ENCODE data around the gene ERP44. TPM values are rescaled to one million over a fixed set of nuclear protein-coding genes. Genes with fewer than 3 reads are reported as not detected.
"Not testable (repeated sequence)": the region's sequence is repeated elsewhere in the genome, so short reads cannot be mapped to it uniquely, and the experiment has no call there.

The ERP44 gene
- total RNA-seq = 10 to 100 TPM; 24.7 to 32.2 TPM
- polyA plus RNA-seq (ENCODE audit: insufficient read length in 6 of 6) = 10 to 100 TPM; 29.3 to 37.3 (median 31.5) TPM
- long read RNA-seq, donor 1, full-length matches to known transcripts = 41 of 41 reads
- long read RNA-seq, donor 1, partial matches to known transcripts = 0 of 41 reads
- long read RNA-seq, donor 1, other reads (novel, unspliced or antisense) = 0 of 41 reads
- long read RNA-seq, donor 2, full-length matches to known transcripts = 21 of 64 reads
- long read RNA-seq, donor 2, partial matches to known transcripts = 43 of 64 reads
- long read RNA-seq, donor 2, other reads (novel, unspliced or antisense) = 0 of 64 reads
- long read RNA-seq, donor 3, full-length matches to known transcripts = 29 of 29 reads
- long read RNA-seq, donor 3, partial matches to known transcripts = 0 of 29 reads
- long read RNA-seq, donor 3, other reads (novel, unspliced or antisense) = 0 of 29 reads
- long read RNA-seq, donor 4, full-length matches to known transcripts = 60 of 68 reads
- long read RNA-seq, donor 4, partial matches to known transcripts = 6 of 68 reads
- long read RNA-seq, donor 4, other reads (novel, unspliced or antisense) = 2 of 68 reads
- long read RNA-seq, donor 5, full-length matches to known transcripts = 28 of 36 reads
- long read RNA-seq, donor 5, partial matches to known transcripts = 8 of 36 reads
- long read RNA-seq, donor 5, other reads (novel, unspliced or antisense) = 0 of 36 reads
- long read RNA-seq, donor 6, full-length matches to known transcripts = 30 of 30 reads
- long read RNA-seq, donor 6, partial matches to known transcripts = 0 of 30 reads
- long read RNA-seq, donor 6, other reads (novel, unspliced or antisense) = 0 of 30 reads
- long read RNA-seq, donor 7, full-length matches to known transcripts = 24 of 24 reads
- long read RNA-seq, donor 7, partial matches to known transcripts = 0 of 24 reads
- long read RNA-seq, donor 7, other reads (novel, unspliced or antisense) = 0 of 24 reads
- long read RNA-seq, donor 8, full-length matches to known transcripts = 24 of 24 reads
- long read RNA-seq, donor 8, partial matches to known transcripts = 0 of 24 reads
- long read RNA-seq, donor 8, other reads (novel, unspliced or antisense) = 0 of 24 reads
- long read RNA-seq, donor 9 = 0 reads
- long read RNA-seq, donor 10, full-length matches to known transcripts = 51 of 56 reads
- long read RNA-seq, donor 10, partial matches to known transcripts = 2 of 56 reads
- long read RNA-seq, donor 10, other reads (novel, unspliced or antisense) = 3 of 56 reads
- long read RNA-seq, donor 11, full-length matches to known transcripts = 16 of 23 reads
- long read RNA-seq, donor 11, partial matches to known transcripts = 7 of 23 reads
- long read RNA-seq, donor 11, other reads (novel, unspliced or antisense) = 0 of 23 reads
- long read RNA-seq, donor 12, full-length matches to known transcripts = 30 of 30 reads
- long read RNA-seq, donor 12, partial matches to known transcripts = 0 of 30 reads
- long read RNA-seq, donor 12, other reads (novel, unspliced or antisense) = 0 of 30 reads

- Histone ChIP-seq H3K4me1 (peaks cover 10 to 45% of the 10 kb centered on the region in 2 donors), H3K4me3 (peak within 1 kb of the TSS; percentile 82 to 96), H3K27me3 (no peaks in the 10 kb centered on the region), H3K27ac (peak within 1 kb of the TSS; percentile 81 to 91), H3K9me3 (no peaks in the 10 kb centered on the region), H3K36me3 (peaks cover 0 to 12% of the 10 kb centered on the region in 2 donors)
- intact Hi-C loops (cut with DNase I) = no loop called here
- peak in 1 of 2 donors; percentile 9 for TF ChIP-seq CTCF (IDR thresholded peaks at IDR 0.05)
- DNase-seq (peak; percentile 98 to 99 (median 99)), ATAC-seq (peak; percentile 98)
Measured at GRCh38 chr9:100098887-100099721, at the start of gene ERP44, which contains the start of gene INVS. Gene ERP44 (minus strand): TSS chr9:100099000. CDS start chr9:100098840, 160 bp downstream. Gene INVS (plus strand): TSS chr9:100099243. CDS start chr9:100104522, 5,279 bp downstream.

DNA sequence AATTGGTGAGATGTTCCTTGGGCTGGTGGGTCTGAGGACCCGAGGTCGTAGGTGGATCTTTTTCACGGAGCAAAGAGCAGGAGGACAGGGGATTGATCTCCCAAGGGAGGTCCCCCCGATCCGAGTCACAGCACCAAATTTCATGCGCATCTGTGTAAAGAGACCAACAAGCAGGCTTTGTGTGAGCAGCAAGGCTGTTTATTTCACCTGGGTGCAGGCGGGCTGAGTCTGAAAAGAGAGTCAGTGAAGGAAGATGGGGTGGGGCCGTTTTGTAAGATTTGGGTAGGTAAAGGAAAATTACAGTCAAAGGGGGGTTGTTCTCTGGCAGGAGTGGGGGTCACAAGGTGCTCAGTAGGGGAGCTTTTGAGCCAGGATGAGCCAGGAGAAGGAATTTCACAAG lies 47.2 kb upstream of the ERP44 start:
- intact Hi-C loops (cut with DNase I); H3K27ac ChIP-seq; H3K9me3 ChIP-seq; DNase-seq; H3K4me3 ChIP-seq; H3K36me3 ChIP-seq; ATAC-seq; H3K27me3 ChIP-seq; H3K4me1 ChIP-seq: not testable (repeated sequence)

DNA sequence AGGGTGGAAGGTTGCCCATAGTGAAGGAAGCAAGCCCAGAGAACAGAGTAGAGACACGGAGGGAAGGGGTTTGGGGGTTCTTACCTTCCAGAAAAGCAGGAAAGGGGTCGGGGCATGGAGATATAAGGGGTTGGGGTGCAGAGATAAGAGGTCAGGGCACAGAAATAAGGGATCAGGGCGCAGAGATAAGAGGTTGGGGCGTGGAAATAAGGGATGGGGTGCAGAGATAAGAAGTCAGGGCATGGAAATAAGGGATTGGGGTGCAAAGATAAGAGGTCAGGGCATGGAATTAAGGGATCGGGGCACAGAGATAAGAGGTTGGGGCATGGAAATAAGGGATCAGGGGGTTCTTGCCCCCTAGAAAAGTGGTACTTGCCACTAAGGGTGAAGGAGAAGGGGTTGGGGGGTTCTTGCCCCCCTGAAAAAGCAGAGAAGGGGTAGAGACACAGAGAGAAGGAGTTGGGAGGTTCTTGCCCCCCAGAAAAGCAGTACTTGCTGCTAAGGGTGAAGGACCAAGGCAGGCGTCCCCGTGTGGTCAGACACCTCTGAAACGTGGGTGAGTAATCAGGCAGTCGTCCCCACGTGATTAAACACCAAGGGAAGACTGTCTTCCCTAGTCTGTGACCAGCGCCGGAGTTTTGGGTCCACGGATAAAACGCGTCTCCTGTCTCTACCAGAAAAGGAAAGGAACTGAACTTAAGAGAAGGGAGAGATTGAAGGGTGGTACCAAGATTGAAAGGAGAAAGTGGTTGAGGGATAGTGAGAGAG lies 46.6 kb upstream of the ERP44 start:
- ATAC-seq = not testable (repeated sequence)

GRCh38 chr9:100141862-100142261 lies 43.1 kb upstream of the ERP44 start:
- H3K4me3 ChIP-seq; H3K27me3 ChIP-seq; H3K9me3 ChIP-seq; H3K27ac ChIP-seq; H3K4me1 ChIP-seq; intact Hi-C loops (cut with DNase I); DNase-seq; ATAC-seq; H3K36me3 ChIP-seq: not testable (repeated sequence)

More for the DNA sequence above, 46.6 kb upstream of the ERP44 start:
- H3K4me1 ChIP-seq; intact Hi-C loops (cut with DNase I); H3K27me3 ChIP-seq; H3K9me3 ChIP-seq; H3K36me3 ChIP-seq; DNase-seq; H3K4me3 ChIP-seq; H3K27ac ChIP-seq: not testable (repeated sequence)

GRCh38 chr9:100140303-100140702 lies 41.5 kb upstream of the ERP44 start:
- H3K36me3 ChIP-seq; ATAC-seq; H3K27me3 ChIP-seq; H3K9me3 ChIP-seq; H3K4me3 ChIP-seq; H3K27ac ChIP-seq; DNase-seq; intact Hi-C loops (cut with DNase I); H3K4me1 ChIP-seq: not testable (repeated sequence)

DNA sequence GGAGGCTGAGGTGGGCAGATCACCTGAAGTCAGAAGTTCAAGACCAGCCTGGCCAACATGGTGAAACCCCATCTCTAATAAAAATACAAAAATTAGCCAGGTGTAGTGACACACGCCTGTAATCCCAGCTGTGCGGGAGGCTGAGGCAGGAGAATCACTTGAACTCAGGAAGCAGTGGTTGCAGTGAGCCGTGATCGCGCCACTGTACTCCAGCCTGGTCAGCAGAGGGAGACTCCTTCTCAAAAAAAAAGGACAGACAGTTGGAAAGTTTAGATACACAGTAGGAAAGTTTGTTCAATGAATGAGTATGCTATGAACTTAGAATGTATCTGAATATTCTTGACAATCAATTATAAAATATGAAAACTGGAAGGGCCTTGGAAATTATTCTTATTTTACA lies 38.0 kb upstream of the ERP44 start:
- intact Hi-C loops (cut with DNase I); H3K4me3 ChIP-seq; H3K27ac ChIP-seq; H3K4me1 ChIP-seq; H3K27me3 ChIP-seq; ATAC-seq; H3K9me3 ChIP-seq: not testable (repeated sequence)
- H3K36me3 ChIP-seq = peaks cover 0 to 12% of the 10 kb centered on the region in 2 donors
- peak in 1 of 4 donors; percentile 49 for DNase-seq

All from left lung (tissue), 14 donors.